HT1080 (cell line): ENCODE measurements around the gene FAM221A. TPM values are rescaled to one million over a fixed set of nuclear protein-coding genes. Genes with fewer than 3 reads are reported as not detected.
"Not testable (repeated sequence)": the region's sequence is repeated elsewhere in the genome, so short reads cannot be mapped to it uniquely, and the experiment has no call there.

Experiments
- DNase-seq: peaks from one replicate; pipeline ENCODE4 v3.0.0-alpha.2; 2015; ENCODE audit warnings: low read depth
- small RNA-seq: library from RNA; depleted of rRNA; stranded (forward); fragments of <200 nt; gene quantifications from one replicate; pipeline ENCODE3, GENCODE V24; 2014
- total RNA-seq: library from RNA; depleted of rRNA; stranded (reverse); fragments of >200 nt; shearing (Covaris generic); gene quantifications from 2 replicates; pipeline ENCODE4 v1.2.3, GENCODE V29; 2014; rRNA removed

Gene FAM221A
- total RNA-seq, 1 experiment from 2014 or later, result not detected

- no peak for DNase-seq
Measured at GRCh38 chr7:23700046-23700445, 20.0 kb downstream of the FAM221A start.

DNA sequence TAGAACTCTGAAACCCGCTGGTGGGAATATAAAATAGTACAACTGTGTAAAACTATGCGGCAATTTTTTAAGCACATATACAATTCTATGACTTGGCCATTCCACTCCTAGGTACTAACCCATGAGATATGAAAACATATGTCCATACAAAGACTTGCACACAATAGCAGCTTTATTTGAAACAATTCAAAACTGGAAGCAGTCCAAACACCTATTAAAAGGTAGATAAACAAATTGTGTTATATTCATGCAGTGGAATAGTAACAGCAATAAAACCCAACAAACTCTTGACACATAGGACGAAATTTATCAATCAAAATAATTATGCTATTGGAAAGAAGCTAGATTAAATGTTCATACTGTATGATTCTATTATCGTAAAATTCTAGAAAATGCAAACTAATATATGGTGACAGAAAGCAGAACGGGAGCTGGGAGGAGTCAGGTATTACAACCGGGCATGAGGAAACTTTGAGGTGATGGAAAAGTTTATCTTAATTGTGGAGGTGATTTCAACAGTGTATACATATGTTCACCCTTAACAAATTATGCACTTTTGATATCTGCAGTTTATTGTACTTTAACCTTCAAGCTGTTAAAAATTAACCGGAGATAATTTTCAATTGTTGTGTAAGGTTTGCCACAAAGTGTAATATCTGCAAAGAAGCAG is 29.2 kb downstream of the FAM221A start:
- DNase-seq, result no peak

DNA sequence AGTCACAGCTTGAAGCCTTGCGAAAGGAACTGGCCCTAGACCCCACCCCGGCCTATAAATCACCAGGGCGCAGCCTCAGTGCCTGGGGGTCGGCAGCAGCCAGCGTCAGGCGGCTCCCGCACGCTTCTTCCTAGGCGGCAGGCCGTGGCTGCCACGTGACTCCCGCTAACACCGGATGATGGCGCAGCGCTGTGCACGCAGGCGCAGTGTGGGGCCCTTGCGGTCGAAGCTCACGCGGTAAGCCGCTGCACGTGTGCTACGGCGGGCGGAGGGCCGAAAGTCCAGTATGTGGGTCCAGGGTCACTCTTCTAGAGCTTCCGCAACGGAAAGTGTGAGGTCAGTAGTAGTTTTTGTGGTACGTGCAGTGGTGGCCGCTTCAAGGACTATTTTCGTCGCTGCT is 30.0 kb downstream of the FAM221A start, which contains the start of gene STK31:
Gene STK31 (plus strand): TSS at position 220 of the 400 bp plus-strand sequence. CDS start 67 bp downstream, at position 287.
- DNase-seq, result no peak

DNA sequence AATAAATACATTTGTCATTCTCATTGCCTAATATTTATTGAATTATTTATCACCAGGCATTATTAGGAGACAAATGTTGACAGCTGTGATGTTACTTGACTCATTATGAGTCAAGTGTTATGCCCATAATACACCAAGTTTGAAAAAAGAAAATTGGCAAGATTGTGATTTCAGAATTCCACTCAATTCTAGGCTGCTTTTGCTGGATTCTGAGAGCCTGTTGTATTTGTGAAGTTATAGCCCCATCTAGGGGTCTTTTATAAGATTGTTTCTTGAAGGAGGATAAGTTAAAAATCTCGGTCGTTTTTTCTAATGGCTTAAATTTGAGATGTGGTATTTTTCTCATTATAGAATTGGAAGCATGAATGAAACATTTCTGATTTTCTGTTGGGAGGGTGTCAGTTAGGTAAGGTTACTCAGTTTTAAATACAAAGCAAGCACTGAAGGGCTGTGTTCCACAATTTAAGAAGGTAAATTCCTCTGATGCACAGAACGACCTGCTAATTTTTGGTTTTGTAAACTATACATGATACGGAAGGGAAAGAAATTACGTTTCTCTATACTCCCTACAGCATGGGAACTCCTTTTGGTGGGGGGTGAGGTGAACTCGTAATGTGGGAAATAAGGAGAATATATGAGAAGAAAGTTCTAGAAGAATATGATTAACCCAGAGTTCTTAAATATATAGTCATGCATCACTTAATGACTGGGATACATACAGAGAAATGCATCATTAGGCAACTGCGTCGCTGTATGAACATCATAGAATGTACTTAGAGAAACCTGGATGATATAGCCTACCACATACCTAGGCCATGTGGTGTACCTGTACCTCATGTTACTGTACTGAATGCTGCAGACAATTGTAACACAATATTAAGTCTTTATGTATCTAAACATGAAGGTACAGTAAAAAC is 32.6 kb downstream of the FAM221A start:
- peak; percentile 65 for DNase-seq

DNA sequence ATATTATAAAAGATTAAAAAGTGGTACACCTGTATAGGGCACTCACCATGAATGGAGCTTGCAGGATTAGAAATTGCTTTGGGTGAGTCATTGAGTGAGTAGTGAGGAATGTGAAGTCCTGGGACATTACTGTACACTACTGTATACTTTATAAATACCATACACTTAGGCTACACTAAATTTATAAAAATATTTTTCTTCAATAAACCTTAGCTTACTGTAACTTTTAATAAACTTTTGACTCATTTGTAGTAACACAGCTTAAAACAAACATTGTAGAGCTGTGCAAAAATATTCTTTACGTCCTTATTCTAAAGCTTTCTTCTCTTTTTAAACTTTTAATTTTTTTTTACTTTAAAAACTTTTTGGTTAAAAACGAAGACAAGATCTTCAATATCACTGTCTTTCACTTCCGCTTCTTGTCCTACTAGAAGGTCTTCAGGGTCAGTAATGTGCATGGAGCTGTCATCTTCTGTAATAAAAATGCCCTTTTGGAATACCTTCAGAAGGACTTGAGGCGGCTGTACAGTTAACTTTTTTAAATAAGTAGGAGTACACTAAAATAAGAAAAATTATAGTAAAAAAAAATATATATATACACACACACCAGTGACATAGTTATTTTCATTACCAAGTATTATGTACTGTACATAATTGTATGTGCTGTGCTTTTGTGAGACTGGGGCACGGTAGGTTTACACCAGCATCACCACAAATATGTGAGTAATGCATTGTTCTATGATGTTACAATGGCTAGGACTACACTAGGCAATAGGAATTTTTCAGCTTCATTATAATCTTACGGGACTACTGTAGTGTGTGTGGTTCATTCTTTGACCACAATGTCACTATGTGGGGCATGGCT is 33.5 kb downstream of the FAM221A start:
- peak; percentile 95 for DNase-seq

GRCh38 chr7:23714150-23714464 is 34.1 kb downstream of the FAM221A start:
- no peak for DNase-seq

- DNase-seq, result no peak
Measured at GRCh38 chr7:23714579-23714978, 34.6 kb downstream of the FAM221A start.

DNA sequence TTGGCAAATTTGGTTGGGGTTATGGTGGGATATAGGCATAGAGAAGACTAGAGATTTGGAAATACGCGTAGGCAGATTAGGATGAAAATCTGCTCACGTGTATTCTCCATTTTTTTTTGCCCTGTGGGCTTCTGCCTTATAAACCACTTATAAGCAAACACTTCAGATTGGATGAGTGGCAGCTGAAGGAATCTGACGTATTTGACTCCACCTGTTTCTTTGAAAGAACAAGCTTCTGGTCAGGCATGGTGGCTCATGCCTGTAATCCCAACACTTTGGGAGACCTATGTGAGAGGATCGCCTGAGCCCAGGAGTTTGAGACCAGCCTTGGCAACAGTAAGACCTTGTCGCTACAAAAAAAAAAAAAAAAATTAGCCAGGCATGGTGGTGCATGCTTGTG is 35.1 kb downstream of the FAM221A start:
- DNase-seq, result no peak

DNA sequence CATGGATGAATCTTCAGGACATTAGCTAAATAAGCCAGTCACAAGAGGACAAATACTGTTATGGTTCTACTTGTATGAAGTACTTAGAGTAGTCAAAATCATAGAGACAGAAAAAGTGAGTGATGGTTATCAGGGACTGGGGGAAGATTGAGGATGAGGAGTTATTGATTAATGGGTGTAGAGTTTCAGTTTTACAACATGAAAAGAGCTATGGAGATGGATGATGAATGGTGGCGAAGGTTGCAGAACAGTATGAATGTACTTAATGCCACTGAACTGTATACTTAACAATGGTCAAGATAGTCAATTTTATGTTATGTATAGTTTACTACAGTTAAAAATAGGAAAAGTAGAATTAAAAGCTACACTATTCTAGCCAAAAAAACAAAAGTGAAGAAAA is 37.8 kb downstream of the FAM221A start:
- no peak for DNase-seq

DNA sequence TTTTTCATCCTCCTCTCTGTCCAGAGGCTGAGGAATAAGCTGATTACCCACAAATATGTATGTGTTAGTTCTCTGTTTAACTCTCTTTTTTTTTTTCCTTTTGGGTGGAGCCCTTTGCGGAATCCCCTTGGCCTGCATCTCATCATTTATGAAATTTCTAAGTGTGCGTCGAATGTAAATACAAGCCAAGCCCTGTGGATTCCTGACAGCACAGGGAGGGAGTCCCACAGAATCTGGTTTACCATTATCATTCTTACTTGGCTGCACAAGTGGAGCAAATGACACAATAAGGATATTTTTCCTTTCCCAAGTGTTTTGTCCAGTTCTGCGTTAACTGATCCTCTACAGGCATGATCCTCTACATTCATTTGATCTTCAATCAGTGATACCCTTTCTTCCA is 41.5 kb downstream of the FAM221A start:
- no peak for DNase-seq

DNA sequence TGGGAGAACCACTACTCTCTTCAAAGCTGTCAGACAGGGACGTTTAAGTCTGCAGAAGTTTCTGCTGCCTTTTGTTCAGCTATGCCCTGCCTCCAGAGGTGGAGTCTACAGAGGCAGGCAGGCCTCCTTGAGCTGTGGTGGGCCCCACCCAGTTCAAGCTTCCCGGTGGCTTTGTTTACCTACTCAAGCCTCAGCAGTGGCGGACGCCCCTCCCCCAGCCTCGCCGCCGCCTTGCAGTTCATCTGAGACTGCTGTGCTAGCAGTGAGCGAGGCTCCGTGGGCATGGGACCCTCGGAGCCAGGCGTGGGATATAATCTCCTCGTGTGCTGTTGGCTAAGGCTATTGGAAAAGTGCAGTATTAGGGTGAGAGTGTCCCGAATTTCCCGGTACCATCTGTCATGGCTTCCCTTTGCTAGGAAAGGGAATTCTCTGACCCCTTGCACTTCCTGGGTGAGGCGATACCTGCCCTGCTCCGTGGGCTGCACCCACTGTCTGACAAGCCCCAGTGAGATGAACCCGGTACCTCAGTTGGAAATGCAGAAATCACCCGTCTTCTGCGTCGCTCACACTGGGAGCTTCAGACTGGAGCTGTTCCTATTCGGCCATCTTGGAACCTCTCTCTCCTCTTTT is 42.7 kb downstream of the FAM221A start:
- DNase-seq, result not testable (repeated sequence)

- DNase-seq, result not testable (repeated sequence)
Measured at GRCh38 chr7:23724113-23724512, 44.1 kb downstream of the FAM221A start.

DNA sequence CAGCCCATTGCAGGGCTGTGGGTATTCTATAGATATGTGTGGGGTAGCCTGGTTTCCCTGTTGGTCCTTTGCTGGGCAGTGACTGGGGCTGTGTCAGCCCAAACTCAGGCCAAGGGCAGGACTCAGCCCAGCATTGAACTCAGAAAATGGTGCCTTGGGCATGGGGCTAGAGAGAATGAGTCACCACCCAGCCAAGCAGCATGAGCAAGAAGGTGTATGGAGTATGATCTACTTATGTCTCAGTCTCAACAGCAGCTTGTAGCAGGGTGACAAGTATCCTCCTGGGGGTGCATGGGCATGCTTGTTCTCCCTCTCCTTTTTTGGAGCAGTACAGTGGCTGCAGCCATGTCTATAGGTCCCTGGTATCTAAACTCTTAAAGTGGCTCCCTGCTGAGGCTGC is 62.1 kb downstream of the FAM221A start:
- DNase-seq, result no peak

- DNase-seq, result no peak
Measured at GRCh38 chr7:23743226-23743625, 63.2 kb downstream of the FAM221A start.

GRCh38 chr7:23746629-23747028 is 66.6 kb downstream of the FAM221A start:
- DNase-seq, result no peak

- no peak for DNase-seq
Measured at GRCh38 chr7:23751852-23752251, 71.9 kb downstream of the FAM221A start.

Small RNA genes within 50 kb of the gene (small RNA-seq; reads per million reads assigned to genes)
- gene AC006026.2, result not detected

Other genes with a start within 250 kb of the FAM221A start
- gene IGF2BP3, start 209.7 kb upstream of the FAM221A start, total RNA-seq, result 39.5 and 44.1 TPM in 2 replicates
- 15.8 and 49.6 TPM in 2 replicates for gene TRA2A, start 148.2 kb upstream of the FAM221A start, total RNA-seq
- gene CCDC126, start 82.8 kb upstream of the FAM221A start, total RNA-seq, result 7.8 and 9.1 TPM in 2 replicates
- 0.02 TPM in 1 of 2 replicates, not detected in the other for gene STK31, start 30.0 kb downstream of the FAM221A start, total RNA-seq